Smooth muscle cell (in vitro differentiated cells): ENCODE data around the gene SLCO3A1. TPM values are rescaled to one million over a fixed set of nuclear protein-coding genes. Genes with fewer than 3 reads are reported as not detected.

ENCODE experiments used
- DNase-seq: peaks from one replicate; lab custom pipeline; 2025; ENCODE audit not compliant: unreplicated experiment; lab: John Stamatoyannopoulos, UW
- H2AFZ ChIP-seq: fragments of 200-600 bp; sonication (generic); 2 replicates; pipeline ENCODE4 v1.6.0; 2016; ENCODE audit warnings: antibody characterized with exemption, low read depth, mild to moderate bottlenecking
- H3F3A ChIP-seq: fragments of 200-600 bp; sonication (generic); 2 replicates; pipeline ENCODE4 v1.6.0; 2017; ENCODE audit warnings: antibody characterized with exemption, low read depth
- H3K27ac ChIP-seq: fragments of 200-600 bp; sonication (generic); 2 replicates; pipeline ENCODE4 v1.5.1; 2016; ENCODE audit warnings: low read depth, mild to moderate bottlenecking
- H3K27me3 ChIP-seq: fragments of 200-600 bp; sonication (generic); 2 replicates; pipeline ENCODE4 v1.6.1; 2016; ENCODE audit warnings: low read depth, mild to moderate bottlenecking
- H3K36me3 ChIP-seq: fragments of 200-600 bp; sonication (generic); 2 replicates; pipeline ENCODE4 v1.5.1; 2016; ENCODE audit warnings: low read depth
- H3K4me1 ChIP-seq: fragments of 200-600 bp; sonication (generic); 2 replicates; pipeline ENCODE4 v1.5.1; 2016; ENCODE audit warnings: low read depth
- H3K4me2 ChIP-seq: fragments of 200-600 bp; sonication (generic); 2 replicates; pipeline ENCODE4 v1.6.0; 2016; ENCODE audit warnings: mild to moderate bottlenecking
- H3K4me3 ChIP-seq: fragments of 200-600 bp; sonication (generic); 2 replicates; pipeline ENCODE4 v1.5.1; 2016; ENCODE audit warnings: mild to moderate bottlenecking
- H3K79me2 ChIP-seq: fragments of 200-600 bp; sonication (generic); 2 replicates; pipeline ENCODE4 v1.6.0; 2016; ENCODE audit warnings: low read depth, mild to moderate bottlenecking
- H3K9ac ChIP-seq: fragments of 200-600 bp; sonication (generic); 2 replicates; pipeline ENCODE4 v1.6.0; 2016; ENCODE audit warnings: low read depth
- H3K9me3 ChIP-seq: fragments of 200-600 bp; sonication (generic); replicated peaks from 2 replicates; pipeline ENCODE4 v1.5.1; 2016; ENCODE audit warnings: low read depth
- H4K20me1 ChIP-seq: fragments of 200-600 bp; sonication (generic); 2 replicates; pipeline ENCODE4 v1.6.0; 2016; ENCODE audit warnings: low read depth
- CTCF ChIP-seq: fragments of 200-600 bp; sonication (generic); IDR thresholded peaks from 2 replicates; pipeline ENCODE4 v1.5.1; 2017; ENCODE audit warnings: borderline replicate concordance, mild to moderate bottlenecking, antibody characterized with exemption; ENCODE audit not compliant: insufficient read depth, poor library complexity, severe bottlenecking
- WGBS: methylation state at CpG from one replicate; pipeline ENCODE4 v1.1.7; 2016; ENCODE audit warnings: low lambda C conversion rate; 5-methylcytosine and 5-hydroxymethylcytosine counted together
- polyA plus RNA-seq: library from polyadenylated mRNA; unstranded; fragments of >200 nt; fragmentation: Nextera tagmentation; extraction: Ambion mirVana; gene quantifications from 2 replicates; pipeline ENCODE4 v1.2.1, GENCODE V29; 2016
- total RNA-seq: library from RNA; depleted of rRNA; stranded (reverse); fragments of >200 nt; gene quantifications from 2 replicates; pipeline ENCODE4 v1.2.3, GENCODE V29; 2014

The SLCO3A1 gene
- total and polyA plus RNA-seq, 2 experiments from 2014 or later: 1.3 to 12.6 TPM

GRCh38 chr15:92120094-92120795 lies 266.7 kb downstream of the SLCO3A1 start:
- no peaks in the 10 kb centered on the region for H4K20me1 ChIP-seq
- H3K9ac ChIP-seq: no peak overlapping the region
- TF ChIP-seq CTCF: no peak
- no peak overlapping the region for H3K27ac ChIP-seq
- no peaks in the 10 kb centered on the region for H3K9me3 ChIP-seq
- no peak for DNase-seq
- H3K36me3 ChIP-seq: no peaks in the 10 kb centered on the region
- H3F3A ChIP-seq: no peaks in the 10 kb centered on the region
- no peak overlapping the region for H3K4me2 ChIP-seq
- WGBS: 81% methylated on average over 6 of the region's 6 CpGs
- no peak overlapping the region for H3K4me3 ChIP-seq
- no peak overlapping the region for H2AFZ ChIP-seq
- H3K4me1 ChIP-seq: peaks cover 21% of the 10 kb centered on the region
- H3K79me2 ChIP-seq: no peaks in the 10 kb centered on the region
- H3K27me3 ChIP-seq: no peaks in the 10 kb centered on the region

- no peaks in the 10 kb centered on the region for H3F3A ChIP-seq
- H3K9me3 ChIP-seq: no peaks in the 10 kb centered on the region
- H3K27me3 ChIP-seq: no peaks in the 10 kb centered on the region
- no peak overlapping the region for H3K27ac ChIP-seq
- H3K9ac ChIP-seq: no peak overlapping the region
- no peaks in the 10 kb centered on the region for H3K79me2 ChIP-seq
- no peaks in the 10 kb centered on the region for H4K20me1 ChIP-seq
- no peaks in the 10 kb centered on the region for H3K36me3 ChIP-seq
- H3K4me1 ChIP-seq: peaks cover 21% of the 10 kb centered on the region
- no peak for DNase-seq
- no peak overlapping the region for H2AFZ ChIP-seq
- no peak overlapping the region for H3K4me3 ChIP-seq
- H3K4me2 ChIP-seq: no peak overlapping the region
- TF ChIP-seq CTCF: no peak
Observed at GRCh38 chr15:92121047-92121446, 267.5 kb downstream of the SLCO3A1 start.

- 46% methylated on average over 2 of the region's 2 CpGs for WGBS
- no peaks in the 10 kb centered on the region for H3K9me3 ChIP-seq
- H3K4me3 ChIP-seq: no peak overlapping the region
- no peaks in the 10 kb centered on the region for H4K20me1 ChIP-seq
- no peak overlapping the region for H3K4me2 ChIP-seq
- no peak for DNase-seq
- H3K4me1 ChIP-seq: peaks cover 11% of the 10 kb centered on the region
- H3K27ac ChIP-seq: no peak overlapping the region
- no peaks in the 10 kb centered on the region for H3K79me2 ChIP-seq
- no peaks in the 10 kb centered on the region for H3K27me3 ChIP-seq
- no peak overlapping the region for H3K9ac ChIP-seq
- no peak for TF ChIP-seq CTCF
- no peak overlapping the region for H2AFZ ChIP-seq
- no peaks in the 10 kb centered on the region for H3F3A ChIP-seq
- no peaks in the 10 kb centered on the region for H3K36me3 ChIP-seq
Observed at GRCh38 chr15:92122259-92122658, 268.8 kb downstream of the SLCO3A1 start.
